Heart right ventricle (tissue), 16 donors: ENCODE results near the gene MIGA2. TPM values are rescaled to one million over a fixed set of nuclear protein-coding genes. Genes with fewer than 3 reads are reported as not detected.
A peak's percentile ranks its signal among the peaks of the same experiment; 100 is the strongest.

Experiments
- ATAC-seq, 8 donors: fragments of 200-7000 bp; cut with Tn5 transposase; one replicate each; pipeline ENCODE4 v1.9.1; 2020; ENCODE audit warnings: mild to moderate bottlenecking in 8 of 8, moderate library complexity in 8 of 8, moderate number of reproducible peaks in 1 of 8
- DNase-seq, 2 donors: peaks; one replicate each; pipeline ENCODE4 v3.0.0-alpha.2; 2020
- H3K27ac ChIP-seq, 10 donors: fragments of 200-600 bp; sonication (generic) in 2 of 10; one replicate each; pipeline versions ENCODE4 v1.5.0 to v1.8.0; 2020 to 2022; ENCODE audit warnings: mild to moderate bottlenecking in 3 of 10
- H3K27me3 ChIP-seq, 7 donors: fragments of 200-600 bp; one replicate each; pipeline ENCODE4 v1.8.0; 2021 to 2022; ENCODE audit warnings: mild to moderate bottlenecking in 2 of 7
- H3K36me3 ChIP-seq, 9 donors: fragments of 200-600 bp; sonication (generic) in 1 of 9; one replicate each; pipeline versions ENCODE4 v1.5.0 to v1.8.0; 2020 to 2022; ENCODE audit warnings: mild to moderate bottlenecking in 2 of 9
- H3K4me1 ChIP-seq, 9 donors: fragments of 200-600 bp; sonication (generic) in 1 of 9; one replicate each; pipeline versions ENCODE4 v1.5.0 to v1.8.0; 2020 to 2022; ENCODE audit warnings: mild to moderate bottlenecking in 4 of 9
- H3K4me3 ChIP-seq, 10 donors: fragments of 200-600 bp; sonication (generic) in 2 of 10; one replicate each; pipeline versions ENCODE4 v1.5.0 to v1.8.0; 2020 to 2022; ENCODE audit warnings: mild to moderate bottlenecking in 7 of 10, moderate library complexity in 2 of 10
- H3K9me3 ChIP-seq, 11 donors: fragments of 200-600 bp in 10 of 11; sonication (generic) in 2 of 11; one replicate each; pipeline versions ENCODE4 v1.5.0 to v1.8.0; 2013 to 2022; ENCODE audit warnings: mild to moderate bottlenecking in 2 of 11, control low read depth in 1 of 11, moderate library complexity in 1 of 11
- WGBS, 2 donors: extraction: QIAGEN DNeasy Blood & Tissue Kit; methylation state at CpG; one replicate each; pipeline ENCODE4 v1.1.7; 2013; ENCODE audit warnings: inconsistent platforms in 1 of 2; 5-methylcytosine and 5-hydroxymethylcytosine counted together
- intact Hi-C, 10 donors: fragments of 100-400 bp; cut with DNase I; formaldehyde crosslinking; loops; one replicate each; pipeline versions ENCODE4 v1.11.1 to v1.14.2; 2022
- polyA plus RNA-seq, 2 donors: library from polyadenylated mRNA; stranded (reverse); fragments of 200-250 nt; gene quantifications; one replicate each; pipeline ENCODE4 v1.2.3, GENCODE V29; 2013
- total RNA-seq, 10 donors: library from RNA; stranded (reverse); fragmentation: NEBNext Ultra II Directional in 3 of 10; extraction: Animal tissue kit (Norgen Biotek cat#: 25700) in 3 of 10; gene quantifications; one replicate each; pipeline versions ENCODE4 v1.2.1 to v1.2.4, GENCODE V29; 2021 to 2023
- TF ChIP-seq, protein P1 (sequence below), 9 donors: fragments of 200-600 bp; sonication (generic) in 2 of 9; IDR thresholded peaks; one replicate each; pipeline versions ENCODE4 v1.5.0 to v1.8.0; 2021 to 2022; ENCODE audit warnings: antibody characterized with exemption in 9 of 9, mild to moderate bottlenecking in 5 of 9, moderate library complexity in 1 of 9
- donor health status: Arrhythmogenic right ventricular cardiomyopathy.
- donor health status: ischemic (EF 13 %, LVEDD 7.1; RV severe dilation, severe dysfunction).
- donor health status: healthy with polysubstance abuse.
- donor health status: DM: no; HTN: yes; CAD: no.
- donor health status: DM: no; HTN: no; CAD: no.
- donor health status: ischemic (EF 25% LVEDD 6.9; RV normal size, moderate dysfunction).
- donor health status: ischemic (EF 25% LVEDD 5.7; RV mildly dilated, moderate dysfunction).
- donor health status: healthy.
- donor health status: DM: yes; HTN: yes; CAD: no.
- donor health status: Ischemic cardiomyopathy.
- donor health status: ischemic (EF 35%, LVEDD 5.7; RV mildly dilated, moderate dysfunction).
- donor health status: nonischemic (EF 11% LVEDD 7.7; RV severe dilation, severe dysfunction).
- donor health status: DM: yes; HTN: yes; CAD: no.
- donor health status: PGD.
- donor health status: ischemic (EF 29% LVEDD 5.4; RV normal size, mild dysfunction).
- donor health status: nonischemic (EF 23%, LVEDD 6.1; RV moderate dilation, normal function).

MIGA2 gene
- total and polyA plus RNA-seq, 12 donors: 30.4 to 46.0 (median 35.9) TPM

DNA sequence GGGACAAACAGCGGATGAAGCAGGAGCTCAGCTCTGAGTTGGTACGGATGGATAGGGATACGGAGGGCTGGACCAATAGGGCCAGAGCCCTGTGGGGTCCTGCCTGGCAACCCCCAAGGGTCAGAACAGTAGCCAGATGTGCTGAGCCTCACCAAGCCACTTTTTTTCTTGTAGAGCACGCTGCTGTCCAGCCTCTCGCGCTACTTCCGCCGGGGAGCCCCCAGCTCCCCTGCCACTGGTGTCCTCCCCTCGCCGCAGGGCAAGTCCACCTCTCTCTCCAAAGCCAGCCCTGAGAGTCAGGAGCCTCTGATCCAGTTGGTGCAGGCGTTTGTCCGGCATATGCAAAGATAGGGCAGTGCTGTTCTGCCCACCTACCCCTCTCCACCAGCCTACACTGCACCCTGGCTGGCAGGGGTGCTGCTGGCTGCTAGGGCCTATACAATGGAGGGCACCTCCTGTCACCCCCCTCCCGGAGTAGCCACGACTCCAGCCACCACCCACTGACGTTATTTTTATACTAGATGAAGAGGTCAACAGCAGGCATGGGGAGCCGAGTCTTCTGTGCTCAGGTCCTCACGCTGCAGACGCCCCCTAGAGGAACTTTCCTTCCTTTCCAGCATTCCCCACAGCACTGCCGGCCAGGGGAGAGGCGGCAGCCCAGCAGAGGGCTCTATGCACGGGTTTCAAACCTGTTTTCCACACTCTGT lies 29.9 kb upstream of the MIGA2 start:
- peak; percentile 63 to 75 for DNase-seq
- H3K36me3 ChIP-seq: peaks cover 3 to 99% (median 48%) of the 10 kb centered on the region in 9 donors
- no peaks in the 10 kb centered on the region for H3K9me3 ChIP-seq
- intact Hi-C loops: loop anchor here in 1 of 10 donors (1.0 kb wide), 1 partner anchor 22 kb away; the partner anchor contains the start of gene SH3GLB2
- TF ChIP-seq, protein P1, sequence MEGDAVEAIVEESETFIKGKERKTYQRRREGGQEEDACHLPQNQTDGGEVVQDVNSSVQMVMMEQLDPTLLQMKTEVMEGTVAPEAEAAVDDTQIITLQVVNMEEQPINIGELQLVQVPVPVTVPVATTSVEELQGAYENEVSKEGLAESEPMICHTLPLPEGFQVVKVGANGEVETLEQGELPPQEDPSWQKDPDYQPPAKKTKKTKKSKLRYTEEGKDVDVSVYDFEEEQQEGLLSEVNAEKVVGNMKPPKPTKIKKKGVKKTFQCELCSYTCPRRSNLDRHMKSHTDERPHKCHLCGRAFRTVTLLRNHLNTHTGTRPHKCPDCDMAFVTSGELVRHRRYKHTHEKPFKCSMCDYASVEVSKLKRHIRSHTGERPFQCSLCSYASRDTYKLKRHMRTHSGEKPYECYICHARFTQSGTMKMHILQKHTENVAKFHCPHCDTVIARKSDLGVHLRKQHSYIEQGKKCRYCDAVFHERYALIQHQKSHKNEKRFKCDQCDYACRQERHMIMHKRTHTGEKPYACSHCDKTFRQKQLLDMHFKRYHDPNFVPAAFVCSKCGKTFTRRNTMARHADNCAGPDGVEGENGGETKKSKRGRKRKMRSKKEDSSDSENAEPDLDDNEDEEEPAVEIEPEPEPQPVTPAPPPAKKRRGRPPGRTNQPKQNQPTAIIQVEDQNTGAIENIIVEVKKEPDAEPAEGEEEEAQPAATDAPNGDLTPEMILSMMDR (IDR thresholded peaks at IDR 0.05): peak; percentile 59 to 94 (median 86)
- no peak overlapping the region for H3K4me3 ChIP-seq
- peaks cover 0 to 25% (median 15%) of the 10 kb centered on the region in 9 donors for H3K4me1 ChIP-seq
- H3K27ac ChIP-seq: peak overlapping the region in 8 of 10 donors; percentile 18 to 69 (median 47)
- peak; percentile 81 to 91 (median 84) for ATAC-seq
- WGBS, 2 donors: 52 to 55% methylated on average over 21 of the region's 21 CpGs
- no peaks in the 10 kb centered on the region for H3K27me3 ChIP-seq

GRCh38 chr9:129007035-129007765 lies 29.2 kb upstream of the MIGA2 start:
- H3K27me3 ChIP-seq: no peaks in the 10 kb centered on the region
- no peak overlapping the region for H3K4me3 ChIP-seq
- DNase-seq: peak; percentile 53 to 72
- intact Hi-C loops: no loop called here
- H3K9me3 ChIP-seq: no peaks in the 10 kb centered on the region
- TF ChIP-seq, protein P1 (IDR thresholded peaks at IDR 0.05): peak in 2 of 9 donors; percentile 1 to 7
- peaks cover 0 to 25% (median 15%) of the 10 kb centered on the region in 9 donors for H3K4me1 ChIP-seq
- H3K27ac ChIP-seq: peak overlapping the region in 8 of 10 donors; percentile 7 to 69 (median 44)
- H3K36me3 ChIP-seq: peaks cover 3 to 99% (median 46%) of the 10 kb centered on the region in 9 donors
- ATAC-seq: peak in 6 of 8 donors; percentile 2 to 29 (median 8)
- 66 to 71% methylated on average over 14 of the region's 14 CpGs for WGBS, 2 donors

GRCh38 chr9:129007766-129008468 lies 28.5 kb upstream of the MIGA2 start:
- intact Hi-C loops: no loop called here
- TF ChIP-seq, protein P1 (IDR thresholded peaks at IDR 0.05): no peak
- peaks cover 2 to 99% (median 43%) of the 10 kb centered on the region in 9 donors for H3K36me3 ChIP-seq
- no peak for ATAC-seq
- WGBS, 2 donors: 83 to 85% methylated on average over 18 of the region's 18 CpGs
- peaks cover 0 to 25% (median 15%) of the 10 kb centered on the region in 9 donors for H3K4me1 ChIP-seq
- no peak for DNase-seq
- H3K9me3 ChIP-seq: no peaks in the 10 kb centered on the region
- no peaks in the 10 kb centered on the region for H3K27me3 ChIP-seq
- peak overlapping the region in 5 of 10 donors; percentile 12 to 65 (median 35) for H3K27ac ChIP-seq
- no peak overlapping the region for H3K4me3 ChIP-seq

GRCh38 chr9:129008469-129008965 lies 27.9 kb upstream of the MIGA2 start:
- no peaks in the 10 kb centered on the region for H3K27me3 ChIP-seq
- intact Hi-C loops: no loop called here
- H3K36me3 ChIP-seq: peaks cover 0 to 99% (median 44%) of the 10 kb centered on the region in 9 donors
- H3K4me3 ChIP-seq: no peak overlapping the region
- no peaks in the 10 kb centered on the region for H3K9me3 ChIP-seq
- peaks cover 0 to 25% (median 15%) of the 10 kb centered on the region in 9 donors for H3K4me1 ChIP-seq
- TF ChIP-seq, protein P1 (IDR thresholded peaks at IDR 0.05): no peak
- WGBS, 2 donors: 92% methylated on average over 6 of the region's 6 CpGs
- H3K27ac ChIP-seq: no peak overlapping the region
- ATAC-seq: no peak
- no peak for DNase-seq
